H54 (cell line): ENCODE results near the gene SNX32.

ENCODE experiments used
- DNase-seq: peaks from one replicate; pipeline ENCODE4 v3.0.0; 2011; ENCODE audit warnings: low spot score, mixed read lengths; ENCODE audit not compliant: insufficient read length
- FAIRE-seq: peaks from 3 replicates; lab custom pipeline; 2011; peaks lifted over from hg19 to GRCh38; lab: Jason Lieb, UNC
- POLR2A ChIP-seq: IDR thresholded peaks from 2 replicates; pipeline ENCODE4 v1.6.1; 2011; ENCODE audit warnings: low read depth, mild to moderate bottlenecking, low read length

The SNX32 gene

DNA sequence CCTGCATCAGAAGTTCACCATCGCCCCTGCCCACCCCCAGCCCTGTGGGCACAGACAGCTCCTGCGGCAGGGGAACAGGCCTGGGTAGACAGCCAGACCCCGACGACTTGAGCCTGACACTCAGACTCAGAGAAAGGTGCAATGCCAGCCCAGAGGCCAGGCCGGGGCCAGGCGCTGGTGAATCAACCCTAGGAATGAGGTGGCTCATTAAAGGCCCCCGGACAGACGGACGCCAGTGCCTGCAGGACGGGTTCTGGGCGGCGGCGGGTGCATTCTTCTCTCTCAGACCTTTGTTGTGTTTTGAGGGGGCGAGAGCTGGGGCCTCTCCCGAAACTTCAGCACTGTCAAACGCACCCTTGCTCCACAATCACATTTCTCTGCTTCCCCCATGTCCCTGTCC, 41.3 kb upstream of the SNX32 start:
- FAIRE-seq (no peak), DNase-seq (no peak)
- TF ChIP-seq POLR2A, result no peak

DNA sequence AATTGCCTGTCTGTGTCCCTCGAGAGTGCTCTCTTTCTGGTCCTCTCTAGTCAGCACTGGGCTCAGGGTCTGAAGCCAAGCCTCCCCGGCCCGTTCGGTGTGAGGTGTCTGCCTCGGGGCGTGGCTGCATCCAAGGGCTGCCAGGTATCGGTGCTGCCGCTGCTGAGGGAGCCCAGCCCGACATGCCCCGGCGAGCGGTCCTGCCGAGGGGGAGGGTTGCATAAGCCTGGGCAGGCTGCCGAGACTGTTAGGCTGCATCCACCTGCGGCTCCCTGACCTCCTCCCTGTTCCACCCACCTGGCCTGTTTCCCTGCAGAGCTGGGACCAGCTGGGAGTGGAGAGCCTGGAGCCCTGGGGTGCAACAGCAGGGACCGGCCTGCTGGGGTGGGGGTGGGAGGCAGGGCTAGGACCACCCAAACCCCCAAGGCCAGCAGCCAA, 40.6 kb upstream of the SNX32 start:
- no peak for DNase-seq
- no peak for TF ChIP-seq POLR2A

DNA sequence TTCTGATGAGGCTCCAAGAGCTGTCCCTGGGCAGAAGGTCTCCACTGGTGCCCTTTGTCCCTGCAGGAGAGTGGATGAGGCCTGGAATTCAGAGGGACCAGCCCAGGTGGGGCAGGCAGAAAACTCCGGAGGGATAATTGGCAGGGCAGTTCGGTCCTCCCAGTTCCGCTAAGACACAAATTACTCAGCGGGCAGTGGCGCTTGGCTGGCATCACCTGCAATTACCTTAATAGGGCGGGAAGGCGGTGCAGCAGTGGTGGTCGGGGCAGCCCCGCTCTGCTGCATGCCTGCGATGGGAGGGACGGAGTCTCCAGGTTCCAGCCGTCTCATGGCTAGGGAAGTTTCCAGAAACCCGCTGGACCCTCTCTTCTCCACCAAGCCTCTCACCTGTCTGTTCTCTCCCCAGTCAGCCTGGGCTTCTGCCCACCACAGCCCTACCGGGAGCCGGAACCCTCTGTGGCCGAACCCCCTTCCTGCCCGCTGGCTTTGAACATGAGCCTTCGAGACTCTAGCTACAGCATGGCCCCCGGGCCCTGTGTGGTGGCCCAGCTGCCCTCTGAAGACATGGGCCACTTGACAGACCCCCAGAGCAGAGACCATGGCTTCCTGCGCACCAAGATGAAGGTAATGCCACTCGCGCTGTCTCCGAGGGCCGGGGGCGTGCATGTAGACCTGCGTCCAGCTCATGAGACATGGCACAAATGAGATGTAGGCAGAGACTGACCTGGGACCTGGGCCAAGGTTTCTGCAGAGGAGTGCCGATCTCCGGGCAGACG, 40.0 kb upstream of the SNX32 start:
- FAIRE-seq (no peak), DNase-seq (no peak)
- TF ChIP-seq POLR2A, result no peak

More for the DNA sequence above, 40.6 kb upstream of the SNX32 start:
- no peak for FAIRE-seq

DNA sequence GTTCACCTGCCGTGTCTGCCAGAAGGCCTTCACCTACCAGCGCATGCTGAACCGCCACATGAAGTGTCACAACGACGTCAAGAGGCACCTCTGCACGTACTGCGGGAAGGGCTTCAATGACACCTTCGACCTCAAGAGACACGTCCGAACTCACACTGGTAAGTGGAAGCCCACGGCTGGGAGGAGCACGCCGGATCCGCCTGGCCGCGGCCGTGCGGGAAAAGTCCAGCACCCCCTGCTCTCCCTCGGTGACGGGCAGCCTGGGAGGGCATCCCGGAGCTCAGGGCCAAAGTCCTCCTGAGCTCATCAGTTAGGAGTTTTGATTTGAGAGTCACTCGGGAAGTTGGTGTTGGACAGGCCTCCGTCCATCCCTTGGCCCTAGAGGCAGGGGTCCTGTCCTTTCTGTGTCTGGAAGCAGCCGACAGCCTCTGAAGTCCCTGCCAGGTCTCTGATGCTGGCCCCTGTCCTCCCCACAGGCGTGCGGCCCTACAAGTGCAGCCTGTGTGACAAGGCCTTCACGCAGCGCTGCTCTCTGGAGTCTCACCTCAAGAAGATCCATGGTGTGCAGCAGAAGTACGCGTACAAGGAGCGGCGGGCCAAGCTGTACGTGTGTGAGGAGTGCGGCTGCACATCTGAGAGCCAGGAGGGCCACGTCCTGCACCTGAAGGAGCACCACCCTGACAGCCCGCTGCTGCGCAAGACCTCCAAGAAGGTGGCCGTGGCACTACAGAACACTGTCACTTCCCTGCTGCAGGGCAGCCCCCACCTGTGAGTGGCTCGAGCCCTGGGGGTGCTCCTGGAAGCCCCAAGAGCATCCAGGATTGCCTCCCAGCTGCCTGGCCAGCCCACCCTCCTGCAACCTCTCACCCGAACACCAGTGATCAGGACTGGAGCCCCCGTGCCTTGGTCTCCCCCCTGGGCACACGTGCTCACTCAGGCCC, 38.9 kb upstream of the SNX32 start:
- DNase-seq (no peak), FAIRE-seq (no peak)
- no peak for TF ChIP-seq POLR2A

DNA sequence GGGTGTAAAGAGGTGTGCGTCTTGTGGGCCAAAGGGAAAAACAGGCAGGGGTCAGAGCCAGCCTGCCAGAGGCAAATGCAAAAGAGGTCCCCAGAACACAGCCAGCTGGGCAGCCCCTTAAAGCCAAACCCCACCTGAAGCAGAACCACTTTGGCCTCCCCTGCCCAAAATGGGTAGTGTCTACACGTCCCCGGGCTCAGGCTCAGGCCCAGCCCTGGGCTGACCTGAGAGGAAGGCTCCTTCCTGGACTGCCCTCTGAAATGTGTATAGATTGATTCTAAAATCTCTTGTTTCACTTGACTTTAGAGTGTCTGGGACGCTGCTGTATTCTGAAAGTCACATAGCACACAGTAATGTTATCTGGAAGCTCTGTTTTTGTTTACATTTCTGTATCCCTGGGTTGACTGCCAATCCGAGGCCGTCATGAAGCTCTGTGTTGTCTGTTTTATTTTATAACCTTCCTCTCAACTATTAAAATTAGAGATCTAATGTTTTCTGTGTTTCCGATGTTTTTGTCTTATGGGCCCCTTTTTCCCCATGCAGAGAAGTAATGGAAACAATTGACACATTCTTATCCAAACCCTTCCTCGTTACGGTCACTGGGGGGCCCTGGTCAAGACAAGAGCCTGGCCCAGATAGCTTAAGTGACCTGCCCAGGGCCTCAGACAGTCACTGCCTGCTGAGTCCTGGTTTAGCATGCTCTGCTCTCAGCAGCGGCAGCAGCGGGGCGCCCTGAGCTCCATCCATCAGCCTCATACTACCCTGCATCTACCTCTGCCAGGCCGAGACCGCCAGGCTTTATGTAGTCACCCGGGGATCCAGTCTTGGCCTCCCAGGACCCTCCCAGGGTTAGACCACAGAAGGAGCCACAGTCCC, 36.8 kb upstream of the SNX32 start:
- DNase-seq (no peak), FAIRE-seq (no peak)
- TF ChIP-seq POLR2A, result no peak

DNA sequence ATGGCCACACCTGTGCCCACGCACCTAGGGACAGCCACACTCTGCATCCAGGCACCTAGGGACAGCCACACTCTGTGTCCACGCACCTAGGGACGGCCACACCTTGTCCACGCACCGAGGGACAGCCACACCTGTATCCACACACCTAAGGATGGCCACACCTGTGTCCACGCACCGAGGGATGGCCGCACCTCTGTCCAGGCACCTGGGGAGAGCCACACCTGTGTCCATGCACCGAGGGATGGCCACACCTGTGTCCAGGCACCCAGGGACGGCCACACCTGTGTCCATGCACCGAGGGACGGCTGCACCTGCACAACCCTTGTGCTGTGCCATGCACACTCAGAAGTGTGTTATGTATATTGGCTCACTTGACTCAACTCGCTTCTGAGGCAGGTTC, 36.1 kb upstream of the SNX32 start:
- TF ChIP-seq POLR2A, result no peak
- no peak for DNase-seq
- no peak for FAIRE-seq

DNA sequence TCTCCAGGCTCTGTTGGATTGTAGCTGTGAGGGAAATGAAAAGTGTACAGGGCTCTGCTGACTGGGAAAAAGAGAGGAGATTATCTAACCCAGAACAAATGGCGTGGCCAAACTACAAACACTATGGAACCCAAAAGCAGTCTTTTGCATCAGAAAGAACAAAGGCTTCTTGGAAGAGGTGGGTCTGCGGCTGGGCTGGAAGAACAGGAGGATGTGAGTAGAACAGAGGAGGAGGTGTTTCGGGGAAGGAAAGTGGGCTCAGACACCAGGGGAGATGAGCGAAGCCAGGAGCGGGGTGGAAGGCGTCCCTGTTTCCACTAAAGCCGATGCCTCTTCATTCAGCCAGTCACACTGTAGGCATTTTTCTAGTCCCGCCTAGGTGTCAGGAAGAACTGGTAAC, 34.9 kb upstream of the SNX32 start:
- DNase-seq (no peak), FAIRE-seq (no peak)
- TF ChIP-seq POLR2A, result no peak

DNA sequence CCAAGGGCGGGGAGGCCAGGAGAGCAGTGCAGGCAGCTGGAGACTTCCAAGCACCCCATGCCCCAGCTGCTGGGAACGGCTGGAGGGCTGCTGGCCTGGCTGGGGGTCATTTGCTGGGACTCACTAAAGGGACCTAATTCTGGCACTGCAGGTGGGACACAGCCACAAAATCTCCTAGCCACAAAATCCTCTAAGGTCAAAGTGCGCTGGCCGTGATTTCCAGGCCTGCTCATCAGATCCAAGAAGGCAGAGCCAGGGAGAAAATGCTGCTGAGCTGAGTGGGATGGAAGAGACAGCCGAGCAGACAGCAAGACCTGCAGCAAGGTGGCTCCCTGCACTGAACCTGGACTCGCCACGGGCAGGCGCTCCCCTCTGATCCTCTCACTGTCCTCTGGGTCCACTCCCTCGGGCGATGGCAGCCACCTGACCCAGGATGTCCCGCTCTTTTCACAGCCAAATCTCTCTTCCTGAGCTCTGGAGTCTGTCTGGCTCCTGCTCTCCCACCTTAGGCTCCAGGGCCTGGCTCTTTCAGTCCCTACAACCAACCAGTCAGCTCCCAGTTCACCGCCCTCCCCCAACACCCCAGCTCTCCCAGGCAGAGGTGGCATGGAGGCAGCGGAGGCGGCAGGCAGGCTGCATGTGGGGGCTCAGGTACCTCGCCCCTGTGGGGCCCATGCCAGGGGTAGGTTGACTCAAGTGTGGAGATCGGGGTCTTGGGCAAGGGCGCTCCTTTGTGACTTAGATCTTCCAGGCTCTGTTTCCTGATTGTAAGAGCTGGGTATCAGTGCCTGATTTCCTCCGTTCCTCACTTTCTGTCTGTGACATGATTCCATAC, 32.4 kb upstream of the SNX32 start:
- DNase-seq, result no peak
- TF ChIP-seq POLR2A, result no peak
- no peak for FAIRE-seq

DNA sequence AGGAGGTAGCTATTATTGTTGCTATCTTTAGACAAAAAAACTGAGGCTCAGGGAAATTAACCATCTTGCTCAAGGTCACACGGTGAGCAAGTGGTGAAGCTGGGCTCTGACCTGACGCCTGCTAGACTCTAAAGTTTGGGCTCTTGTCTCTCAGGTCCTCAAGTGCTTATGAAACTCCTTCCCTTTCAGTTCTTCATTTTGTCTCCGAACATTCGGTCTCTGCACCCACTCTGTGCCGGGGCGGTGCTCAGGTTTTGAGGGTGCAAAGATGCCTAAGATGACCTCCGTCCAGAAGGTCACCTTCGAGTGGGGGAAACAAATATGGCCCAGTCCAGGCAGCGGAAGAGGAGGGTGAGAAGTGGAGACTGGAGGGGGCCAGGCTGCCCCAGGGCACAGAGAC, 30.9 kb upstream of the SNX32 start:
- TF ChIP-seq POLR2A, result no peak
- FAIRE-seq (no peak), DNase-seq (no peak)

DNA sequence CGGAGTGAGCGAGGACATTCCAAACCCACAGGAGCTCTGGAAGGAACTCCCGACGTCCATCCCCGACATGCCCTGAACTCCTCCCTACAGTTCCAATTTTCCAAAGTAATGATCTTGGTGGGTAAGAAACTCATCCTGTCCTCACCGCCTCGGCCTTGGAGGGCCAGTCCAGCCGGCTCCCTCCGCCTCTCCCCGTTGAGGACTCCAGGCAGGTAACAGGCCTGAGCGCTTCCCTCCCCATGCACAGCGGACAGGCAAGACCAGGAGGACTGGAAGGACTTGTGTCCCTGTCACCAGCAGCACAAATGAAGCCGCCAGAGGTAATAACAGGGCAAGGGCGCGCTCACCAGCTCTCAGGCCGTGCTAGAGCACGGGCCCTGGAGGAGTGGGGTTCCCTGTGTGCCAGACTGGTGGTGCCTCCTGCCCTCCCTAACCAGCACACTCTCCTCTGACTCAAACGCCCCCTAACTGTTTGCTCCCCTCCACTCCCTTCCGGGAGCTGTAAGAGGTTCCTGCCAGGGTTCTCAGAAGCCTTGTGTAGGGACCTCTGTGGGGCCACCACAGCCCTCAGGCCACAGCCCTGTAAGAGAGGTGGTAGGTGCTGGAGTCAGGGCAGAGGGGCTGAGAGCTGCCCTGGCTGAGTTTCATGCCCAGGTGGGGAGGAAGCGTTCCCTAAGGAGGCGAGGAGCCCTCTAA, 29.8 kb upstream of the SNX32 start:
- FAIRE-seq (no peak), DNase-seq (no peak)
- no peak for TF ChIP-seq POLR2A

DNA sequence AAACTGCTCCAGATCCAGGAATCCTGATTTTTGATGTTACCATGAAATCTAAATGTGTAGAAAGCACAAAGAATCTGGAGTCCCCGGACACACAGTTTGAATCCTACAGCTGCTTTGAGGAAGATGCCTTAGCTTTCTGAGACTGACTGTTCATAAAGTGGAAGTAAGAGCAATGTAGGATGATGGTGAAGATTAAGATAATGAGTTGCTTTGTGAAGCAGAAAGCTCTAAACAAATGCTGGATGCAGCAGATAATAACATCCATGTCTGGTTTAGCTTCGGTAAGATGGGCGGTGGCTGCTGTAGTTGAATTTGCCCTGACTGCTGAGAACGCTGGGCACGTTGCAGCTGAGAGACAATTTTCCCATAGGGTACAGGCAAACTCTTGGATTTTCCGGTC, 26.8 kb upstream of the SNX32 start:
- TF ChIP-seq POLR2A, result no peak
- DNase-seq (no peak), FAIRE-seq (no peak)

DNA sequence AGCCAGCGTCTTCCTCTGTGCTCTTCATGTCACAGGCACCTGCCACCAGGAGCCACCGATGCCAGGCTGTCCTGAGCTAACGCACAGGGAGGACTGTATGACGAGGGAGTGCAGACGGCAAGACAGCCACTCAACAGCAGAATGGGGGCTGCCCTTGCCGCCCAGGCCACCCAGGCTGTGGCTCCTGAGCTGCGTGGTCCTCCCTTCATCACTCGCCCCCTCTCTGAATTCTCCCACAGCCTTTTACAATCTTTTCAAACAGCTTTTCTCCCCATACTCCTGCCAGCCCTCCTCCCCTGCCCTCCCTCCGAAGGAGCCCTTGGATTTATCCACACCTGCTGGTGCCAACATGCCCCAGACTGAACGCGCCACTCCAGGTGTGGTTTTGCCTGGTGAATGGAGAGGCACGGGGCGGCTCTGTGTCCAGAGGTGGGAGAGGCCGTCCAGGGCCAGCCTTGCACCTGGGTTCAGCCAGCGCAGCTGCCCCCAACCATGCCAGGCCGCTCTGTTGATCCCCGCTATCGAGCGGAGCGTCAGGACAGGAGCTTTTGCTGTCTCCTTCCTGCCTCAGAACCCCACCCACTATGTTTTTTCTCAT, 24.9 kb upstream of the SNX32 start:
- no peak for TF ChIP-seq POLR2A
- DNase-seq (no peak), FAIRE-seq (no peak)
